Endothelial cell of umbilical vein (primary cell): ENCODE results near the gene ESRRB. TPM values are rescaled to one million over a fixed set of nuclear protein-coding genes. Genes with fewer than 3 reads are reported as not detected.

Experiments
- BruUV-seq: library from RNA; stranded (reverse); fragments of 400-500 nt; replicated peaks from 2 replicates; lab custom pipeline; 2021; lab: Mats Ljungman, UMichigan
- CTCF ChIA-PET: fragments of 300-600, 350-600 bp; sonication (Branson Sonifier 250); formaldehyde crosslinking; loops from one replicate; lab custom pipeline; 2021; ENCODE audit warnings: antibody characterized with exemption, inconsistent platforms; lab: Charles Lee
- POLR2A ChIA-PET: fragments of 300-600, 350-600 bp; sonication (Branson Sonifier 250); formaldehyde crosslinking; loops from one replicate; lab custom pipeline; 2021; ENCODE audit warnings: antibody characterized with exemption, inconsistent platforms; lab: Charles Lee
- DNase-seq: peaks from one replicate; pipeline ENCODE4 v3.0.0-alpha.2; 2011; ENCODE audit warnings: low read depth, low spot score
- FAIRE-seq: peaks from 2 replicates; lab custom pipeline; 2011; peaks lifted over from hg19 to GRCh38; lab: Jason Lieb, UNC
- H2AFZ ChIP-seq: 2 replicates; pipeline ENCODE4 v1.6.0; 2012; ENCODE audit warnings: low read depth, low read length, control low read depth, inconsistent platforms
- H3K27ac ChIP-seq: 2 replicates; pipeline ENCODE4 v1.5.1; 2011; ENCODE audit warnings: low read depth, mild to moderate bottlenecking, control low read depth, low read length, moderate library complexity; ENCODE audit not compliant: insufficient read depth
- H3K27me3 ChIP-seq, 2 experiments: 2 replicates each; pipeline versions ENCODE4 v1.6.0 to v1.6.1; 2011; ENCODE audit warnings: low read length in 2 of 2, mixed read lengths in 1 of 2; ENCODE audit not compliant: control insufficient read depth in 2 of 2, insufficient read depth in 2 of 2
- H3K36me3 ChIP-seq, 2 experiments: 2 replicates in 1 of 2; 3 replicates in 1 of 2; pipeline ENCODE4 v1.5.1; 2011; ENCODE audit warnings: low read length in 2 of 2, mild to moderate bottlenecking in 1 of 2, moderate library complexity in 1 of 2; ENCODE audit not compliant: control insufficient read depth in 2 of 2, insufficient read depth in 2 of 2; ENCODE audit errors: extremely low read depth in 1 of 2
- H3K4me1 ChIP-seq: 3 replicates; pipeline ENCODE4 v1.5.1; 2011; ENCODE audit warnings: mild to moderate bottlenecking, low read length; ENCODE audit not compliant: control insufficient read depth, insufficient read depth; ENCODE audit errors: extremely low read depth
- H3K4me2 ChIP-seq: 2 replicates; pipeline ENCODE4 v1.6.1; 2011; ENCODE audit warnings: low read length, control low read depth, mixed read lengths; ENCODE audit not compliant: insufficient read depth
- H3K4me3 ChIP-seq, 3 experiments: fragments of 200-600 bp in 1 of 3; sonication (generic), shearing (Covaris generic) in 1 of 3; replicated peaks in 1 of 3; 2 replicates each; pipeline ENCODE4 v1.5.1; 2011 to 2016; ENCODE audit warnings: control low read depth in 3 of 3, low read length in 3 of 3, mild to moderate bottlenecking in 2 of 3, inconsistent platforms in 1 of 3, low read depth in 1 of 3, moderate library complexity in 1 of 3; ENCODE audit not compliant: insufficient read depth in 1 of 3
- H3K79me2 ChIP-seq: 2 replicates; pipeline ENCODE4 v1.6.0; 2012; ENCODE audit warnings: low read length, inconsistent platforms; ENCODE audit not compliant: control insufficient read depth, insufficient read depth
- H3K9ac ChIP-seq: replicated peaks from 2 replicates; pipeline ENCODE3; 2011; ENCODE audit warnings: low read length, control low read depth; ENCODE audit not compliant: insufficient read depth; ENCODE audit errors: extremely low read depth
- H3K9me1 ChIP-seq: replicated peaks from 3 replicates; pipeline ENCODE4 v1.6.0; 2011; ENCODE audit warnings: mild to moderate bottlenecking, low read length; ENCODE audit not compliant: control insufficient read depth, insufficient read depth; ENCODE audit errors: extremely low read depth
- H3K9me3 ChIP-seq: replicated peaks from 2 replicates; pipeline ENCODE4 v1.5.1; 2012; ENCODE audit warnings: low read length, inconsistent platforms; ENCODE audit not compliant: control insufficient read depth, insufficient read depth
- H4K20me1 ChIP-seq: replicated peaks from 2 replicates; pipeline ENCODE3; 2011; ENCODE audit warnings: mild to moderate bottlenecking, low read length; ENCODE audit not compliant: control insufficient read depth, insufficient read depth; ENCODE audit errors: extremely low read depth
- EZH2 ChIP-seq: IDR thresholded peaks from 2 replicates; pipeline ENCODE4 v1.6.1; 2012; ENCODE audit warnings: borderline replicate concordance, low read depth, mild to moderate bottlenecking, moderate library complexity, low read length, inconsistent platforms; ENCODE audit not compliant: severe bottlenecking
- FOS ChIP-seq: IDR thresholded peaks from 2 replicates; pipeline ENCODE4 v1.6.1; 2011; ENCODE audit warnings: mild to moderate bottlenecking, low read length, moderate library complexity, borderline replicate concordance; ENCODE audit not compliant: insufficient read depth
- GATA2 ChIP-seq: IDR thresholded peaks from 2 replicates; pipeline ENCODE4 v1.7.0; 2011; ENCODE audit warnings: low read depth, mild to moderate bottlenecking, moderate library complexity, mixed read lengths, low read length; ENCODE audit not compliant: insufficient read length, insufficient read depth
- JUN ChIP-seq: IDR thresholded peaks from 2 replicates; pipeline ENCODE4 v1.6.1; 2011; ENCODE audit warnings: borderline replicate concordance, low read depth; ENCODE audit not compliant: insufficient read length, insufficient read depth
- MAX ChIP-seq: IDR thresholded peaks from 2 replicates; pipeline ENCODE4 v1.6.1; 2011; ENCODE audit not compliant: insufficient read depth, insufficient read length
- MYC ChIP-seq: IDR thresholded peaks from one replicate; pipeline ENCODE4 v1.6.1; 2011; ENCODE audit warnings: mild to moderate bottlenecking, low read depth, low read length
- POLR2A ChIP-seq: IDR thresholded peaks from 2 replicates; pipeline ENCODE4 v1.6.1; 2012; ENCODE audit warnings: low read depth, mild to moderate bottlenecking, control low read depth, low read length
- POLR2AphosphoS5 ChIP-seq: IDR thresholded peaks from 2 replicates; pipeline ENCODE4 v1.6.1; 2012; ENCODE audit warnings: low read depth, mild to moderate bottlenecking, control low read depth, low read length, moderate library complexity; ENCODE audit not compliant: insufficient read depth
- dilution Hi-C: fragments of 300-500 bp; cut with MboI; formaldehyde crosslinking; loops from one replicate; pipeline ENCODE4 v1.15.0; 2019; ENCODE audit warnings: low sequenced_read_pairs; ENCODE audit not compliant: extremely low pct_ligation_motif_present
- intact Hi-C: fragments of 100-400 bp; cut with micrococcal nuclease; formaldehyde crosslinking; loops from one replicate; pipeline ENCODE4 v1.10.0; 2022
- polyA plus RNA-seq, 4 experiments: library from polyadenylated mRNA; depleted of rRNA in 3 of 4; stranded (reverse) in 3 of 4; unstranded in 1 of 4; fragments of >200 nt; gene quantifications; 2 replicates each; pipeline versions ENCODE4 v1.2.1 to v1.2.3, GENCODE V29; 2011 to 2012; ENCODE audit warnings: missing spikeins in 1 of 4
- total RNA-seq: library from RNA; stranded (reverse); gene quantifications from 2 replicates; pipeline ENCODE4 v1.2.3, GENCODE V29; 2021
- TF ChIP-seq, protein P1 (sequence below), 2 donors: IDR thresholded peaks; 1 replicate in 1 of 2; 2 replicates in 1 of 2; pipeline ENCODE4 v1.5.1; 2011; ENCODE audit warnings: low read length in 2 of 2, mild to moderate bottlenecking in 2 of 2, moderate library complexity in 2 of 2, control low read depth in 1 of 2, inconsistent platforms in 1 of 2, low read depth in 1 of 2; ENCODE audit not compliant: insufficient read depth in 1 of 2; ENCODE audit errors: extremely low read depth in 1 of 2

The ESRRB gene
- total and polyA plus RNA-seq, 2 donors (not counting 3 experiments of a cell fraction or from before 2014, with no cell fraction given): not detected

- no peaks in the 10 kb centered on the region for H3K4me1 ChIP-seq
- DNase-seq (no peak), FAIRE-seq (no peak)
- dilution Hi-C loops: no loop called here
- H4K20me1 ChIP-seq: no peaks in the 10 kb centered on the region
- no peak overlapping the region for H3K4me3 ChIP-seq
- no peak overlapping the region for H3K9ac ChIP-seq
- intact Hi-C loops: no loop called here
- no TSS peak for BruUV-seq
- ChIA-PET POLR2A (no interaction called here), CTCF (no interaction called here)
- no peaks in the 10 kb centered on the region for H3K9me1 ChIP-seq
- no peak overlapping the region for H3K4me2 ChIP-seq
- no peaks in the 10 kb centered on the region for H3K79me2 ChIP-seq
- H3K27ac ChIP-seq: no peak overlapping the region
- TF ChIP-seq, protein P1, sequence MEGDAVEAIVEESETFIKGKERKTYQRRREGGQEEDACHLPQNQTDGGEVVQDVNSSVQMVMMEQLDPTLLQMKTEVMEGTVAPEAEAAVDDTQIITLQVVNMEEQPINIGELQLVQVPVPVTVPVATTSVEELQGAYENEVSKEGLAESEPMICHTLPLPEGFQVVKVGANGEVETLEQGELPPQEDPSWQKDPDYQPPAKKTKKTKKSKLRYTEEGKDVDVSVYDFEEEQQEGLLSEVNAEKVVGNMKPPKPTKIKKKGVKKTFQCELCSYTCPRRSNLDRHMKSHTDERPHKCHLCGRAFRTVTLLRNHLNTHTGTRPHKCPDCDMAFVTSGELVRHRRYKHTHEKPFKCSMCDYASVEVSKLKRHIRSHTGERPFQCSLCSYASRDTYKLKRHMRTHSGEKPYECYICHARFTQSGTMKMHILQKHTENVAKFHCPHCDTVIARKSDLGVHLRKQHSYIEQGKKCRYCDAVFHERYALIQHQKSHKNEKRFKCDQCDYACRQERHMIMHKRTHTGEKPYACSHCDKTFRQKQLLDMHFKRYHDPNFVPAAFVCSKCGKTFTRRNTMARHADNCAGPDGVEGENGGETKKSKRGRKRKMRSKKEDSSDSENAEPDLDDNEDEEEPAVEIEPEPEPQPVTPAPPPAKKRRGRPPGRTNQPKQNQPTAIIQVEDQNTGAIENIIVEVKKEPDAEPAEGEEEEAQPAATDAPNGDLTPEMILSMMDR (IDR thresholded peaks at IDR 0.05; ENCODE audit: extremely low read depth in 1 of 2, insufficient read depth in 1 of 2, low read depth in 1 of 2, low read length in 2 of 2): no peak
- TF ChIP-seq EZH2 (no peak), MYC (no peak), POLR2A (no peak), POLR2AphosphoS5 (no peak), GATA2 (no peak), JUN (no peak), MAX (no peak), FOS (no peak)
- H3K27me3 ChIP-seq: no peaks in the 10 kb centered on the region
- H2AFZ ChIP-seq: no peak overlapping the region
- H3K9me3 ChIP-seq: no peaks in the 10 kb centered on the region
- no peaks in the 10 kb centered on the region for H3K36me3 ChIP-seq
These were observed 113.7 kb downstream of the ESRRB start for GRCh38 chr14:76489667-76490066.
